Ovary (tissue), 9 donors: ENCODE measurements around the gene LYPD8. TPM values are rescaled to one million over a fixed set of nuclear protein-coding genes. Genes with fewer than 3 reads are reported as not detected.

Experiments
- DNase-seq, 5 donors: peaks; one replicate each; pipeline ENCODE4 v3.0.0-alpha.2; 2019 to 2020
- H3K27ac ChIP-seq, 2 donors: fragments of 200-600 bp; one replicate each; pipeline versions ENCODE4 v1.5.1 to v1.8.0; 2019 to 2022
- H3K27me3 ChIP-seq: fragments of 200-600 bp; one replicate; pipeline ENCODE4 v1.8.0; 2022
- H3K36me3 ChIP-seq: fragments of 200-600 bp; sonication (generic); one replicate; pipeline ENCODE4 v1.5.1; 2019
- H3K4me1 ChIP-seq: one replicate; pipeline ENCODE4 v1.8.1; 2013; ENCODE audit warnings: mild to moderate bottlenecking, moderate library complexity; ENCODE audit not compliant: insufficient read depth
- H3K4me3 ChIP-seq: fragments of 200-600 bp; sonication (generic); one replicate; pipeline ENCODE4 v1.5.1; 2017
- H3K9me3 ChIP-seq, 2 donors: fragments of 200-600 bp in 1 of 2; sonication (generic) in 1 of 2; one replicate each; pipeline versions ENCODE4 v1.5.1 to v1.8.1; 2013 to 2019; ENCODE audit warnings: mild to moderate bottlenecking in 1 of 2, moderate library complexity in 1 of 2
- CTCF ChIP-seq, 3 donors: fragments of 450-650 bp in 2 of 3; fragments of 200-600 bp in 1 of 3; IDR thresholded peaks; one replicate each; pipeline versions ENCODE4 v1.5.1 to v1.8.0; 2016 to 2022; ENCODE audit warnings: antibody characterized with exemption in 3 of 3, mild to moderate bottlenecking in 1 of 3
- EP300 ChIP-seq: sonication (generic); formaldehyde crosslinking; IDR thresholded peaks from one replicate; pipeline ENCODE4 v1.6.1; 2017; ENCODE audit warnings: antibody characterized with exemption
- POLR2A ChIP-seq: fragments of 450-650 bp; IDR thresholded peaks from one replicate; pipeline ENCODE4 v1.6.1; 2017; ENCODE audit warnings: antibody characterized with exemption, mild to moderate bottlenecking, moderate library complexity
- WGBS, 3 donors: extraction: QIAGEN DNeasy Blood & Tissue Kit in 1 of 3; methylation state at CpG; one replicate each; pipeline versions ENCODE4 v1.1.5 to v1.1.7; 2013 to 2017; 5-methylcytosine and 5-hydroxymethylcytosine counted together
- intact Hi-C, 4 donors: fragments of 100-400 bp; cut with DNase I; formaldehyde crosslinking; loops; one replicate each; pipeline versions ENCODE4 v1.11.0 to v1.15.1; 2022 to 2023
- polyA plus RNA-seq, 2 donors: library from polyadenylated mRNA; stranded (reverse); fragments of 200-250 nt in 1 of 2; fragments of 350-450 nt in 1 of 2; fragmentation: Illumina TruSeq in 1 of 2; extraction: RNeasy Lipid Tissue Mini Kit (QIAGEN cat#74804) in 1 of 2; gene quantifications; one replicate each; pipeline ENCODE4 v1.2.3, GENCODE V29; 2013 to 2014
- total RNA-seq, 7 donors: library from RNA; depleted of rRNA in 2 of 7; stranded (reverse); fragments of >200 nt in 2 of 7; fragmentation: NEBNext Ultra II Directional in 3 of 7; extraction: Animal tissue kit (Norgen Biotek cat#: 25700) in 3 of 7; gene quantifications; one replicate each; pipeline versions ENCODE4 v1.1.0 to v1.2.4, GENCODE V29; 2016 to 2023
- donor health status: DM: no; HTN: no; CAD: no; lungs with moderate emphysema.
- donor health status: DM: no; HTN: no; CAD: no.
- donor health status: Bipolar disorder and iron deficiency.
- donor health status: DM: yes; HTN: yes; CAD: no.
- donor health status: DM: no; HTN: no; CAD: no.
- donor health status: DM: yes; HTN: yes; CAD: no.

The LYPD8 gene
- total and polyA plus RNA-seq, 9 donors: 0.24 TPM; not detected in 8

GRCh38 chr1:248759644-248760043 is 4.1 kb upstream of the LYPD8 start:
- H3K4me3 ChIP-seq: no peak overlapping the region
- no peaks in the 10 kb centered on the region for H3K9me3 ChIP-seq
- no peak for TF ChIP-seq CTCF (IDR thresholded peaks at IDR 0.05)
- TF ChIP-seq POLR2A: no peak
- no peak for TF ChIP-seq EP300
- no peak overlapping the region for H3K27ac ChIP-seq
- no peaks in the 10 kb centered on the region for H3K4me1 ChIP-seq
- no peaks in the 10 kb centered on the region for H3K27me3 ChIP-seq
- WGBS, 3 donors: 66 to 74% (median 69%) methylated on average over 3 of the region's 3 CpGs
- H3K36me3 ChIP-seq: no peaks in the 10 kb centered on the region
- no peak for DNase-seq
- intact Hi-C loops: no loop called here

GRCh38 chr1:248758352-248758751 is 2.8 kb upstream of the LYPD8 start:
- 83 to 92% (median 91%) methylated on average over 9 of the region's 9 CpGs for WGBS, 3 donors
- H3K27me3 ChIP-seq: no peaks in the 10 kb centered on the region
- no peak for DNase-seq
- intact Hi-C loops: no loop called here
- H3K9me3 ChIP-seq: no peaks in the 10 kb centered on the region
- H3K4me1 ChIP-seq: no peaks in the 10 kb centered on the region
- H3K27ac ChIP-seq: no peak overlapping the region
- H3K36me3 ChIP-seq: no peaks in the 10 kb centered on the region
- TF ChIP-seq POLR2A (no peak), CTCF (IDR thresholded peaks at IDR 0.05) (no peak), EP300 (no peak)
- H3K4me3 ChIP-seq: no peak overlapping the region

- TF ChIP-seq POLR2A (no peak), CTCF (IDR thresholded peaks at IDR 0.05) (no peak), EP300 (no peak)
- no peak overlapping the region for H3K27ac ChIP-seq
- 72 to 74% (median 73%) methylated on average over 5 of the region's 5 CpGs for WGBS, 3 donors
- no peak for DNase-seq
- H3K27me3 ChIP-seq: no peaks in the 10 kb centered on the region
- no peak overlapping the region for H3K4me3 ChIP-seq
- no peaks in the 10 kb centered on the region for H3K36me3 ChIP-seq
- H3K4me1 ChIP-seq: no peaks in the 10 kb centered on the region
- intact Hi-C loops: no loop called here
- H3K9me3 ChIP-seq: no peaks in the 10 kb centered on the region
Measured at GRCh38 chr1:248757784-248758195, 2.2 kb upstream of the LYPD8 start.

GRCh38 chr1:248756636-248757035 is 1.1 kb upstream of the LYPD8 start:
- TF ChIP-seq CTCF (IDR thresholded peaks at IDR 0.05) (no peak), POLR2A (no peak), EP300 (no peak)
- no peaks in the 10 kb centered on the region for H3K36me3 ChIP-seq
- WGBS, 3 donors: 74 to 79% (median 75%) methylated on average over 5 of the region's 5 CpGs
- H3K27ac ChIP-seq: no peak overlapping the region
- no peak overlapping the region for H3K4me3 ChIP-seq
- no peaks in the 10 kb centered on the region for H3K9me3 ChIP-seq
- no peaks in the 10 kb centered on the region for H3K4me1 ChIP-seq
- intact Hi-C loops: no loop called here
- no peak for DNase-seq
- no peaks in the 10 kb centered on the region for H3K27me3 ChIP-seq

GRCh38 chr1:248756151-248756550 is 592 bp upstream of the LYPD8 start:
- 73 to 82% (median 77%) methylated on average over 4 of the region's 4 CpGs for WGBS, 3 donors
- Histone ChIP-seq H3K9me3 (no peaks in the 10 kb centered on the region), H3K4me1 (no peaks in the 10 kb centered on the region), H3K4me3 (no peak overlapping the region), H3K27me3 (no peaks in the 10 kb centered on the region), H3K27ac (no peak overlapping the region), H3K36me3 (no peaks in the 10 kb centered on the region)
- TF ChIP-seq EP300 (no peak), CTCF (IDR thresholded peaks at IDR 0.05) (no peak), POLR2A (no peak)
- no peak for DNase-seq
- intact Hi-C loops: no loop called here
